WI38 (cell line): Measurements from ENCODE around the gene NFATC2IP.

Source experiments
- H3K4me3 ChIP-seq: 2 replicates; pipeline ENCODE4 v1.5.1; 2011; ENCODE audit warnings: low read depth, mild to moderate bottlenecking, control low read depth, low read length
- TF ChIP-seq, protein P1 (sequence below): IDR thresholded peaks from 2 replicates; pipeline ENCODE4 v1.5.1; 2012; ENCODE audit warnings: low read depth, mild to moderate bottlenecking, control low read depth, low read length

Gene NFATC2IP

DNA sequence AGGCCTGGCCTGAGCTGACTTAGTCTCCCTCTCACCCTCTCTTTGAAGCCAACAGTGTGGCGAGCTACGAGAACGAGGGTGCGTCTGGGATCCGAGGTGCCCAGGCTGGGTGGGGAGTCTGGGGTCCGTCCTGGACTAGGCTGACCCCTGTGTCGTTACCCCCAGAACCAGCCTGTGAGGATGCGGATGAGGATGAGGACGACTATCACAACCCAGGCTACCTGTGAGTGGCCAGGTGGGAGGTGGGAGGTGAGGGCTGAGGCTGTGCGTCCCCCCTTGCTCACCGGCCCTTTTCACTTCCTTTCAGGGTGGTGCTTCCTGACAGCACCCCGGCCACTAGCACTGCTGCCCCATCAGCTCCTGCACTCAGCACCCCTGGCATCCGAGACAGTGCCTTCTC lies 35.8 kb downstream of the NFATC2IP start:
- H3K4me3 ChIP-seq = no peak overlapping the region
- TF ChIP-seq, protein P1, sequence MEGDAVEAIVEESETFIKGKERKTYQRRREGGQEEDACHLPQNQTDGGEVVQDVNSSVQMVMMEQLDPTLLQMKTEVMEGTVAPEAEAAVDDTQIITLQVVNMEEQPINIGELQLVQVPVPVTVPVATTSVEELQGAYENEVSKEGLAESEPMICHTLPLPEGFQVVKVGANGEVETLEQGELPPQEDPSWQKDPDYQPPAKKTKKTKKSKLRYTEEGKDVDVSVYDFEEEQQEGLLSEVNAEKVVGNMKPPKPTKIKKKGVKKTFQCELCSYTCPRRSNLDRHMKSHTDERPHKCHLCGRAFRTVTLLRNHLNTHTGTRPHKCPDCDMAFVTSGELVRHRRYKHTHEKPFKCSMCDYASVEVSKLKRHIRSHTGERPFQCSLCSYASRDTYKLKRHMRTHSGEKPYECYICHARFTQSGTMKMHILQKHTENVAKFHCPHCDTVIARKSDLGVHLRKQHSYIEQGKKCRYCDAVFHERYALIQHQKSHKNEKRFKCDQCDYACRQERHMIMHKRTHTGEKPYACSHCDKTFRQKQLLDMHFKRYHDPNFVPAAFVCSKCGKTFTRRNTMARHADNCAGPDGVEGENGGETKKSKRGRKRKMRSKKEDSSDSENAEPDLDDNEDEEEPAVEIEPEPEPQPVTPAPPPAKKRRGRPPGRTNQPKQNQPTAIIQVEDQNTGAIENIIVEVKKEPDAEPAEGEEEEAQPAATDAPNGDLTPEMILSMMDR = no peak

DNA sequence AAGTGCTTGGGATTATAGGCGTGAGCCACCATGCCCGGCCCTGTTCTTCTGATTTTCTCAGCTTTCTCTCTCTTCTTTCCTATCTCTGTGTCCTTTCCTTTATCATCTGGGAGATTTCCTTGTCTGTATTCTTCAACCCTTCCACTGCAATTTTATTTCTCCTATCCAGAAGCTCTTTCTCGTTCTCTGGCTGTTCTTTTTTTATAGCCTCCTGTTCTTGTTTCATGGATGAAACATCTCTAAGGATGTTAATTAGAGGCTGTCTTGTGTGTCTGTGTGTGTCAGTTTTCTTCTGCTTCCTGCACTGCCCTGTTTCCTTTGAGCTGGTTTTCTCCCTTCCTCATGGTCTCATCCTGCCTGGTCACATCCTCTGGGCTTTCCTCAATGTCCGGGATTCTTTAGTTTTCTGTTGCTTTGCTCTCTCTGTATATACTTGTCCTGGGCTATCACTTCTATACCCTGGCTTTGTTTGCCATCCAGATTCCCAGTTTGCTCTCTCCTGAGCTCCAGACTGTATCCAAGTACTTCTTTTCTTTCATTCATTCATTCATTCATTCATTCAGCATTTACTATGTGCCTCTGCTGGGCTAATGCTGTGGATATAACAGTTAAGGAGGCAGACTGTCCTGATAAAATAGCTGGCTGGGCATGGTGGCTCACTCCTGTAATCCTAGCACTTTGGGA lies 36.6 kb downstream of the NFATC2IP start:
- H3K4me3 ChIP-seq = no peak overlapping the region
- TF ChIP-seq, protein P1 = no peak

DNA sequence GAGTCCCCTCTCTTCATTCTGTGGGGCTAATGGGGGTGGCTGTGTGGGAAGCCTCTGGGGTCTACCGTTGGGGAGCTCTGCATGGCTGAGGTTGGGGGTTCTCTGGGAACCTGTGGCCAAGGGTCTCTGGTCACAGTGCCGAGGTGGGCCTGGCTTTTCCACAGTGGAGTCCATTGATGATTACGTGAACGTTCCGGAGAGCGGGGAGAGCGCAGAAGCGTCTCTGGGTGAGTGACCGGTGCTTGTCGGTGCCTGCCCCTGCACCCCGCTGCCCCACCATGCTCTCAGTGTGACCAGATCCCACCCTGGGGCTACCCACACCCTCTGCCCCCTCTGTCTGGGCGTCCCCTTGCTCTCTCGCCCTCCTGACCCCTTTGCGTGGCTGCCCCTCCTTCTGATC lies 38.6 kb downstream of the NFATC2IP start:
- TF ChIP-seq, protein P1 = no peak
- no peak overlapping the region for H3K4me3 ChIP-seq

DNA sequence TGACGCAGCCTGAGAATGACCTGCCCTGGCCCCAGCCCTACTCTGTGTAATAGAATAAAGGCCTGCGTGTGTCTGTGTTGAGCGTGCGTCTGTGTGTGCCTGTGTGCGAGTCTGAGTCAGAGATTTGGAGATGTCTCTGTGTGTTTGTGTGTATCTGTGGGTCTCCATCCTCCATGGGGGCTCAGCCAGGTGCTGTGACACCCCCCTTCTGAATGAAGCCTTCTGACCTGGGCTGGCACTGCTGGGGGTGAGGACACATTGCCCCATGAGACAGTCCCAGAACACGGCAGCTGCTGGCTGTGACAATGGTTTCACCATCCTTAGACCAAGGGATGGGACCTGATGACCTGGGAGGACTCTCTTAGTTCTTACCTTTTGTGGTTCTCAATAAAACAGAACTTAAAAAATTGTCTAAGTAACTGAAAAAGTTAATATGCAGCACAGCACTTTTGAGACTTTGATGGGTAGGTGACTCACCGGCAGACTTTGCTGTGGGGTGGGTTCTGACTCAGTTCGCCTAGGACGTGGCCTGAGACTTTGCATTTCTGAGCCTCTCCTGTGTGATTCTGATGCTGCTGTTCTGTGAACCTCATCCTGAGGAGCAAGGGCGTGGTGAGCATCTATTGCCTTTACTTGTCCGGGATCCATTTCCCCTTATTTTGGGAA lies 39.8 kb downstream of the NFATC2IP start:
- no peak overlapping the region for H3K4me3 ChIP-seq
- TF ChIP-seq, protein P1 = no peak

DNA sequence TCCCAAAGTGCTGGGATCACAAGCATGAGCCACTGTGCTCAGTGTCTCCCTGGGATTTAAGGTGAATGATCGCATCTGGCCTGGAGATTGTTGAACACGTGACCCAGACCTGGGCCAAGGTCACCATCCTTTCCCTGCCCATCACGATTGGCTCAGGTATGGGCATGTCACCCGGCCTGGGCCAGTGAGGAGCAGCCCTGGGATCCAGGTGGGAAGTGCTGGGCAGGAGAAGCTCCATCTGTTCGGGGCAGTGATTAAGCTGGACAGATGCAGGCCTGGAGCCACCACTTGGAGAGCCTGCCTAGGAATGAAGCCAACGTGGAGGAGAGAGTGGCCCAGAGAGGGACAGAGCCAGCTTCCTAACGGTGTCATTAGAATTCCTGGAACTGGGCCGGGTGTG lies 41.0 kb downstream of the NFATC2IP start:
- TF ChIP-seq, protein P1 = no peak
- no peak overlapping the region for H3K4me3 ChIP-seq

DNA sequence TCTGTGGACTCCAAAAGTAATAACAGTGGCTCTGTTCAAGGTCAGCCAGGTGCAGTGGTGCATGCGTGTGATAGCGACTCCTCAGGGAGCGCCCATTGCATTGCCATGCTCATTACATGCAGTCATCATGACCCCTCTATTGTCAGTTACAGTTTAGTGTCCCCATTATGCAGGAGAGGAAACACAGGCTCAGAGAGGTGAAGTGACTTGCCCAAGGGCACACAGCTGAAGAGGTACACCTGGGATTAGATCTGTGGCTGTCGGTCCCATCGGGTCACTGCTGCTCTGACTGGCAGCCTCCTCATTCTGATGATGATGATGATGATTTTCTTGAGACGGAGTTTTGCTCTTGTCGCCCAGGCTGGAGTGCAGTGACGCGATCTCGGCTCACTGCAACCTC lies 41.8 kb downstream of the NFATC2IP start:
- no peak overlapping the region for H3K4me3 ChIP-seq
- TF ChIP-seq, protein P1 = no peak

DNA sequence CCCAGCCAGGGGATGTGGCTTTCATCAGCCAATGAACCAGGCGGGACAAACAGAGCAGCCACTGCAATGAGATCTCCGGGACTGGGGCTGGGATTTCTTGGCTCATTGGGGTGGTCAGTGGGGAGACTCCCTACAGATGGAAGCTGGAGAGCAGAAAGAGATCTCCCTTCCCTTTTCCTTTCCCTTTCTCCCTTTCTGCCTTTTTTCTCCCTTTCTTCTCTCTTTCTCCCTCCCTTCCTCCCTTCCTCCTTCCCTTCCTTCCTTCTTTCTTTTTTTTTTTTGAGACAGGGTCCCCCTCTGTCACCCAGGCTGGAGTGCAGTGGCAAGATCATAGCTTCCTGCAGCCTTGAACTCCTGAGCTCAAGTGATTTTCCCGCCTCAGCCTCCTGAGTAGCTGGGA lies 48.1 kb downstream of the NFATC2IP start:
- TF ChIP-seq, protein P1 = no peak
- H3K4me3 ChIP-seq = no peak overlapping the region
